GM23338 (cell line): ENCODE data around the gene MUCL3. TPM values are rescaled to one million over a fixed set of nuclear protein-coding genes. Genes with fewer than 3 reads are reported as not detected.

Source experiments
- ATAC-seq: fragments of 200-7000 bp; cut with Tn5 transposase; 3 replicates; pipeline ENCODE4 v1.9.1; 2020
- DNase-seq: peaks from one replicate; pipeline ENCODE4 v3.0.0-alpha.2; 2015; ENCODE audit warnings: low spot score
- H2AFZ ChIP-seq: fragments of 200-600 bp; sonication (generic); 2 replicates; pipeline ENCODE4 v1.8.0; 2016; ENCODE audit warnings: antibody characterized with exemption, mild to moderate bottlenecking, moderate library complexity
- H3F3A ChIP-seq: fragments of 200-600 bp; sonication (generic); replicated peaks from 2 replicates; pipeline ENCODE4 v1.8.0; 2017; ENCODE audit warnings: antibody characterized with exemption, mixed run types, low read depth
- H3K27ac ChIP-seq: fragments of 200-600 bp; sonication (generic); 2 replicates; pipeline ENCODE4 v1.6.1; 2016; ENCODE audit warnings: low read depth
- H3K27me3 ChIP-seq: fragments of 200-600 bp; sonication (generic); 2 replicates; pipeline ENCODE4 v1.8.0; 2016; ENCODE audit warnings: mild to moderate bottlenecking, mixed run types, moderate library complexity; ENCODE audit not compliant: insufficient read depth
- H3K36me3 ChIP-seq: fragments of 200-600 bp; sonication (generic); 2 replicates; pipeline ENCODE4 v1.8.0; 2016; ENCODE audit warnings: mild to moderate bottlenecking; ENCODE audit not compliant: insufficient read depth
- H3K4me1 ChIP-seq: fragments of 200-600 bp; sonication (generic); 2 replicates; pipeline ENCODE4 v1.8.0; 2016; ENCODE audit warnings: mild to moderate bottlenecking, moderate library complexity; ENCODE audit not compliant: insufficient read depth
- H3K4me2 ChIP-seq: fragments of 200-600 bp; sonication (generic); 2 replicates; pipeline ENCODE4 v1.7.1; 2017; ENCODE audit warnings: mixed run types
- H3K4me3 ChIP-seq: fragments of 200-600 bp; sonication (generic); 2 replicates; pipeline ENCODE4 v1.6.1; 2016; ENCODE audit warnings: mixed run types
- H3K79me2 ChIP-seq: fragments of 200-600 bp; sonication (generic); replicated peaks from 2 replicates; pipeline ENCODE4 v1.8.0; 2017; ENCODE audit warnings: mild to moderate bottlenecking; ENCODE audit not compliant: insufficient read depth
- H3K9me2 ChIP-seq: fragments of 200-600 bp; sonication (generic); 2 replicates; pipeline ENCODE4 v1.8.0; 2017; ENCODE audit not compliant: insufficient read depth
- H4K20me1 ChIP-seq: fragments of 200-600 bp; sonication (generic); replicated peaks from 2 replicates; pipeline ENCODE4 v1.8.0; 2017; ENCODE audit warnings: mild to moderate bottlenecking; ENCODE audit not compliant: insufficient read depth
- H3K27ac Mint-ChIP-seq: 2 replicates; pipeline ENCODE4 v1.8.0; 2020; ENCODE audit warnings: inconsistent platforms, mild to moderate bottlenecking, moderate library complexity, mixed read lengths
- H3K27me3 Mint-ChIP-seq: 3 replicates; pipeline ENCODE4 v1.8.0; 2022; ENCODE audit warnings: low read depth, mild to moderate bottlenecking, moderate library complexity, mixed read lengths, inconsistent platforms; ENCODE audit not compliant: insufficient read depth, poor library complexity
- H3K36me3 Mint-ChIP-seq: 3 replicates; pipeline ENCODE4 v1.8.0; 2021; ENCODE audit warnings: low read depth, mild to moderate bottlenecking, inconsistent platforms, moderate library complexity, mixed read lengths
- H3K4me1 Mint-ChIP-seq: 3 replicates; pipeline ENCODE4 v1.8.0; 2020; ENCODE audit warnings: mild to moderate bottlenecking, inconsistent platforms, mixed read lengths
- H3K4me3 Mint-ChIP-seq: 3 replicates; pipeline ENCODE4 v1.8.0; 2021; ENCODE audit warnings: moderate library complexity, mild to moderate bottlenecking, inconsistent platforms, mixed read lengths
- H3K9me3 Mint-ChIP-seq: 3 replicates; pipeline ENCODE4 v1.8.0; 2020; ENCODE audit warnings: moderate library complexity, mild to moderate bottlenecking, inconsistent platforms, mixed read lengths
- CREB1 ChIP-seq: fragments of 250-450 bp; sonication (Bioruptor Pico); IDR thresholded peaks from 2 replicates; pipeline ENCODE4 v1.5.0; 2020; ENCODE audit warnings: low read depth, mild to moderate bottlenecking, moderate library complexity
- CTCF ChIP-seq, 2 experiments: fragments of 200-600 bp in 1 of 2; sonication (generic) in 1 of 2; conservative IDR thresholded peaks; 2 replicates each; pipeline versions ENCODE4 v1.5.1 to v1.6.1; 2016 to 2017; ENCODE audit warnings: antibody characterized with exemption in 2 of 2, low read depth in 2 of 2, mild to moderate bottlenecking in 2 of 2, moderate library complexity in 1 of 2
- ETS1 ChIP-seq: IDR thresholded peaks from 2 replicates; pipeline ENCODE4 v1.6.1; 2016; ENCODE audit warnings: antibody characterized with exemption
- EZH2 ChIP-seq: fragments of 200-600 bp; sonication (generic); IDR thresholded peaks from one replicate; pipeline ENCODE4 v1.8.0; 2017; ENCODE audit warnings: antibody characterized with exemption, mild to moderate bottlenecking, low read depth; ENCODE audit not compliant: unreplicated experiment
- EZH2phosphoT487 ChIP-seq: fragments of 200-600 bp; sonication (generic); IDR thresholded peaks from one replicate; pipeline ENCODE4 v1.8.1; 2018; ENCODE audit warnings: antibody characterized with exemption; ENCODE audit not compliant: unreplicated experiment
- JUNB ChIP-seq: IDR thresholded peaks from one replicate; pipeline ENCODE4 v1.6.1; 2016; ENCODE audit warnings: antibody characterized with exemption; ENCODE audit not compliant: unreplicated experiment
- REST ChIP-seq: IDR thresholded peaks from one replicate; pipeline ENCODE4 v1.6.1; 2018; ENCODE audit warnings: antibody characterized with exemption; ENCODE audit not compliant: unreplicated experiment
- ZNF114 ChIP-seq: fragments of 250-450 bp; sonication (Bioruptor Pico); IDR thresholded peaks from 2 replicates; pipeline ENCODE4 v1.5.0; 2020; ENCODE audit warnings: mild to moderate bottlenecking, moderate library complexity
- ZNF331 ChIP-seq: fragments of 250-450 bp; sonication (Bioruptor Pico); IDR thresholded peaks from 2 replicates; pipeline ENCODE4 v1.5.0; 2020; ENCODE audit warnings: low read depth, mild to moderate bottlenecking, moderate library complexity
- polyA plus RNA-seq: library from polyadenylated mRNA; unstranded; fragments of >200 nt; fragmentation: Nextera tagmentation; extraction: Ambion mirVana; gene quantifications from 2 replicates; pipeline ENCODE4 v1.2.1, GENCODE V29; 2016
- total RNA-seq: library from RNA; depleted of rRNA; stranded (reverse); fragments of >200 nt; shearing (Covaris generic); gene quantifications from 2 replicates; pipeline ENCODE4 v1.2.3, GENCODE V29; 2014

MUCL3 gene
- total and polyA plus RNA-seq, 2 experiments from 2014 or later, result 0.32 TPM; not detected in 1

- TF ChIP-seq REST (no peak), EZH2 (no peak), ZNF114 (CRISPR knock-in tag) (no peak), EZH2phosphoT487 (no peak), ETS1 (no peak), JUNB (no peak), CTCF (conservative IDR thresholded peaks at IDR 0.05; ENCODE audit: low read depth in 2 of 2) (no peak), ZNF331 (CRISPR knock-in tag) (no peak)
Observed at GRCh38 chr6:30991891-30992290, 51.1 kb downstream of the MUCL3 start (continued).

- Histone ChIP-seq H2AFZ (no peak overlapping the region), H3F3A (no peaks in the 10 kb centered on the region), H3K79me2 (no peaks in the 10 kb centered on the region), H3K4me2 (no peak overlapping the region), H4K20me1 (no peaks in the 10 kb centered on the region), H3K9me2 (peaks cover 3% of the 10 kb centered on the region), H3K4me3 (no peak overlapping the region), H3K27ac (no peak overlapping the region), H3K36me3 (no peaks in the 10 kb centered on the region), H3K27me3 (no peaks in the 10 kb centered on the region), H3K4me1 (no peaks in the 10 kb centered on the region)
- H3K9me3 Mint-ChIP-seq, result peaks cover 19% of the 10 kb centered on the region
- no peak for ATAC-seq
- DNase-seq, result no peak
- H3K27me3 Mint-ChIP-seq, result peaks cover 2% of the 10 kb centered on the region
- no peaks in the 10 kb centered on the region for H3K4me1 Mint-ChIP-seq
- no peak overlapping the region for H3K4me3 Mint-ChIP-seq
- H3K36me3 Mint-ChIP-seq, result peaks cover 11% of the 10 kb centered on the region; the same call in 2 of the 3 replicates
- H3K27ac Mint-ChIP-seq, result no peak overlapping the region
- no peak for TF ChIP-seq ZNF331 (CRISPR knock-in tag)
- no peak for TF ChIP-seq CREB1 (CRISPR knock-in tag)
- no peak for TF ChIP-seq REST
- TF ChIP-seq JUNB, result no peak
Observed at GRCh38 chr6:30997301-30997700, 56.5 kb downstream of the MUCL3 start.
